WTC11 (cell line): ENCODE data around the gene PHAF1. TPM values are rescaled to one million over a fixed set of nuclear protein-coding genes. Genes with fewer than 3 reads are reported as not detected.

ENCODE experiments used
- ATAC-seq: fragments of 200-7000 bp; cut with Tn5 transposase; 2 replicates; pipeline ENCODE4 v1.10.0; 2021; ENCODE audit warnings: mild to moderate bottlenecking, moderate library complexity
- CTCF ChIA-PET: fragments of 300-600 bp; sonication (Branson Sonifier 250); formaldehyde crosslinking; loops from one replicate; lab custom pipeline; 2021; ENCODE audit warnings: antibody characterized with exemption; lab: Charles Lee
- POLR2A ChIA-PET: fragments of 350-600 bp; sonication (Branson Sonifier 250); formaldehyde crosslinking; loops from one replicate; lab custom pipeline; 2021; ENCODE audit warnings: antibody characterized with exemption; lab: Charles Lee
- DNase-seq: peaks from one replicate; pipeline ENCODE4 v3.0.0; 2021; ENCODE audit warnings: low spot score
- H3K27ac Mint-ChIP-seq: 2 replicates; pipeline ENCODE4 v1.8.0; 2021; ENCODE audit warnings: mixed read lengths
- H3K27me3 Mint-ChIP-seq: 2 replicates; pipeline ENCODE4 v1.8.0; 2021; ENCODE audit warnings: low read depth, mild to moderate bottlenecking, moderate library complexity, mixed read lengths
- H3K36me3 Mint-ChIP-seq: 2 replicates; pipeline ENCODE4 v1.8.0; 2021; ENCODE audit warnings: mixed read lengths
- H3K4me1 Mint-ChIP-seq: 2 replicates; pipeline ENCODE4 v1.8.0; 2022; ENCODE audit warnings: mixed read lengths
- H3K4me3 Mint-ChIP-seq: 2 replicates; pipeline ENCODE4 v1.8.0; 2021; ENCODE audit warnings: mild to moderate bottlenecking, moderate library complexity, mixed read lengths
- H3K9me3 Mint-ChIP-seq: 2 replicates; pipeline ENCODE4 v1.8.0; 2021; ENCODE audit warnings: mixed read lengths
- ATF1 ChIP-seq: sonication (generic); formaldehyde crosslinking; IDR thresholded peaks from 2 replicates; pipeline ENCODE4 v1.8.1; 2023; ENCODE audit warnings: mild to moderate bottlenecking, moderate library complexity, missing genetic modification reagents
- CTCF ChIP-seq: fragments of 200-600 bp; IDR thresholded peaks from 2 replicates; pipeline ENCODE4 v1.8.0; 2022; ENCODE audit warnings: antibody characterized with exemption
- FOXP4 ChIP-seq: sonication (generic); formaldehyde crosslinking; IDR thresholded peaks from 2 replicates; pipeline ENCODE4 v1.8.0; 2022; ENCODE audit warnings: mild to moderate bottlenecking, missing genetic modification reagents
- GTF2I ChIP-seq: fragments of 250-450 bp; sonication (Bioruptor Pico); conservative IDR thresholded peaks from 2 replicates; pipeline ENCODE4 v1.4.0; 2021; ENCODE audit warnings: mild to moderate bottlenecking
- IRF2 ChIP-seq: sonication (generic); formaldehyde crosslinking; IDR thresholded peaks from 2 replicates; pipeline ENCODE4 v1.8.0; 2022; ENCODE audit warnings: low read depth, missing genetic modification reagents, borderline replicate concordance
- JAZF1 ChIP-seq: fragments of 250-450 bp; sonication (Bioruptor Pico); IDR thresholded peaks from 2 replicates; pipeline ENCODE4 v1.9.0; 2021; ENCODE audit warnings: moderate library complexity, mild to moderate bottlenecking, inconsistent platforms
- NFATC4 ChIP-seq: fragments of 250-450 bp; sonication (Bioruptor Pico); IDR thresholded peaks from 2 replicates; pipeline ENCODE4 v1.9.0; 2021; ENCODE audit warnings: mild to moderate bottlenecking
- NR2C2 ChIP-seq: sonication (generic); formaldehyde crosslinking; IDR thresholded peaks from 2 replicates; pipeline ENCODE4 v1.8.0; 2022; ENCODE audit warnings: mild to moderate bottlenecking, missing genetic modification reagents
- PRRX2 ChIP-seq: fragments of 250-450 bp; sonication (Bioruptor Pico); IDR thresholded peaks from 2 replicates; pipeline ENCODE4 v1.8.0; 2021; ENCODE audit warnings: mild to moderate bottlenecking
- SP1 ChIP-seq: sonication (generic); formaldehyde crosslinking; conservative IDR thresholded peaks from 2 replicates; pipeline ENCODE4 v1.8.1; 2022; ENCODE audit warnings: missing genetic modification reagents
- TEAD1 ChIP-seq: sonication (generic); formaldehyde crosslinking; IDR thresholded peaks from 2 replicates; pipeline ENCODE4 v1.8.0; 2022; ENCODE audit warnings: mild to moderate bottlenecking, missing genetic modification reagents
- USF2 ChIP-seq: sonication (generic); formaldehyde crosslinking; IDR thresholded peaks from 2 replicates; pipeline ENCODE4 v1.8.1; 2023; ENCODE audit warnings: mild to moderate bottlenecking, missing genetic modification reagents, moderate library complexity
- ZNF416 ChIP-seq: fragments of 250-450 bp; sonication (Bioruptor Pico); IDR thresholded peaks from 2 replicates; pipeline ENCODE4 v1.9.0; 2021; ENCODE audit warnings: mild to moderate bottlenecking, inconsistent platforms
- total RNA-seq: library from RNA; stranded (reverse); gene quantifications from 3 replicates; pipeline ENCODE4 v1.2.3, GENCODE V29; 2021
- TF ChIP-seq, protein P1 (sequence below): sonication (generic); formaldehyde crosslinking; IDR thresholded peaks from 2 replicates; pipeline ENCODE4 v1.8.0; 2022; ENCODE audit warnings: mild to moderate bottlenecking, missing genetic modification reagents
- TF ChIP-seq, protein P2 (sequence below): sonication (generic); formaldehyde crosslinking; IDR thresholded peaks from 2 replicates; pipeline ENCODE4 v1.8.1; 2022; ENCODE audit warnings: low read depth, missing genetic modification reagents, borderline replicate concordance
- TF ChIP-seq, protein P3 (sequence below): sonication (generic); formaldehyde crosslinking; IDR thresholded peaks from 2 replicates; pipeline ENCODE4 v1.8.0; 2023; ENCODE audit warnings: missing genetic modification reagents
- TF ChIP-seq, protein P4 (sequence below): sonication (generic); formaldehyde crosslinking; IDR thresholded peaks from 2 replicates; pipeline ENCODE4 v1.8.1; 2023; ENCODE audit warnings: mild to moderate bottlenecking, missing genetic modification reagents, moderate library complexity
- TF ChIP-seq, protein P5 (sequence below): fragments of 250-450 bp; sonication (Bioruptor Pico); conservative IDR thresholded peaks from 2 replicates; pipeline ENCODE4 v1.9.0; 2021; ENCODE audit warnings: mild to moderate bottlenecking

PHAF1 gene
- total RNA-seq, 1 experiment from 2014 or later = 18.8 TPM

- Mint-ChIP-seq H3K27me3 (peaks cover 5% of the 10 kb centered on the region; the same call in 1 of the 2 replicates), H3K4me1 (0 out of 2 replicates have a peak, but pooled peaks cover 6% of the 10 kb centered on the region), H3K9me3 (0 out of 2 replicates have a peak, but pooled peaks cover 3% of the 10 kb centered on the region), H3K27ac (no peak overlapping the region), H3K4me3 (no peak overlapping the region), H3K36me3 (no peaks in the 10 kb centered on the region)
- ChIA-PET CTCF (interaction anchor here (1.2 to 5.6 kb wide), 23 partner anchors 8 to 151 kb away, joined by 3 to 62 read pairs (median 9); partner anchors contain the start of genes B3GNT9 and CES3), POLR2A (no interaction called here)
- ATAC-seq = no peak
- DNase-seq = no peak
- TF ChIP-seq NR2C2 = no peak
- no peak for TF ChIP-seq ZNF416 (CRISPR knock-in tag)
- TF ChIP-seq, protein P1, sequence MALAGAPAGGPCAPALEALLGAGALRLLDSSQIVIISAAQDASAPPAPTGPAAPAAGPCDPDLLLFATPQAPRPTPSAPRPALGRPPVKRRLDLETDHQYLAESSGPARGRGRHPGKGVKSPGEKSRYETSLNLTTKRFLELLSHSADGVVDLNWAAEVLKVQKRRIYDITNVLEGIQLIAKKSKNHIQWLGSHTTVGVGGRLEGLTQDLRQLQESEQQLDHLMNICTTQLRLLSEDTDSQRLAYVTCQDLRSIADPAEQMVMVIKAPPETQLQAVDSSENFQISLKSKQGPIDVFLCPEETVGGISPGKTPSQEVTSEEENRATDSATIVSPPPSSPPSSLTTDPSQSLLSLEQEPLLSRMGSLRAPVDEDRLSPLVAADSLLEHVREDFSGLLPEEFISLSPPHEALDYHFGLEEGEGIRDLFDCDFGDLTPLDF (CRISPR knock-in tag) = no peak
- TF ChIP-seq NFATC4 (CRISPR knock-in tag) = no peak
- no peak for TF ChIP-seq CTCF
- TF ChIP-seq ATF1 (CRISPR knock-in tag) = no peak
- no peak for TF ChIP-seq JAZF1
- TF ChIP-seq, protein P2, sequence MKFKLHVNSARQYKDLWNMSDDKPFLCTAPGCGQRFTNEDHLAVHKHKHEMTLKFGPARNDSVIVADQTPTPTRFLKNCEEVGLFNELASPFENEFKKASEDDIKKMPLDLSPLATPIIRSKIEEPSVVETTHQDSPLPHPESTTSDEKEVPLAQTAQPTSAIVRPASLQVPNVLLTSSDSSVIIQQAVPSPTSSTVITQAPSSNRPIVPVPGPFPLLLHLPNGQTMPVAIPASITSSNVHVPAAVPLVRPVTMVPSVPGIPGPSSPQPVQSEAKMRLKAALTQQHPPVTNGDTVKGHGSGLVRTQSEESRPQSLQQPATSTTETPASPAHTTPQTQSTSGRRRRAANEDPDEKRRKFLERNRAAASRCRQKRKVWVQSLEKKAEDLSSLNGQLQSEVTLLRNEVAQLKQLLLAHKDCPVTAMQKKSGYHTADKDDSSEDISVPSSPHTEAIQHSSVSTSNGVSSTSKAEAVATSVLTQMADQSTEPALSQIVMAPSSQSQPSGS = no peak
- TF ChIP-seq IRF2 = no peak
- TF ChIP-seq GTF2I = no peak
- TF ChIP-seq, protein P3, sequence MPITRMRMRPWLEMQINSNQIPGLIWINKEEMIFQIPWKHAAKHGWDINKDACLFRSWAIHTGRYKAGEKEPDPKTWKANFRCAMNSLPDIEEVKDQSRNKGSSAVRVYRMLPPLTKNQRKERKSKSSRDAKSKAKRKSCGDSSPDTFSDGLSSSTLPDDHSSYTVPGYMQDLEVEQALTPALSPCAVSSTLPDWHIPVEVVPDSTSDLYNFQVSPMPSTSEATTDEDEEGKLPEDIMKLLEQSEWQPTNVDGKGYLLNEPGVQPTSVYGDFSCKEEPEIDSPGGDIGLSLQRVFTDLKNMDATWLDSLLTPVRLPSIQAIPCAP (CRISPR knock-in tag) = no peak
- TF ChIP-seq PRRX2 = no peak
- no peak for TF ChIP-seq TEAD1 (CRISPR knock-in tag)
- TF ChIP-seq SP1 (CRISPR knock-in tag) = no peak
- no peak for TF ChIP-seq FOXP4 (CRISPR knock-in tag)
- TF ChIP-seq, protein P4, sequence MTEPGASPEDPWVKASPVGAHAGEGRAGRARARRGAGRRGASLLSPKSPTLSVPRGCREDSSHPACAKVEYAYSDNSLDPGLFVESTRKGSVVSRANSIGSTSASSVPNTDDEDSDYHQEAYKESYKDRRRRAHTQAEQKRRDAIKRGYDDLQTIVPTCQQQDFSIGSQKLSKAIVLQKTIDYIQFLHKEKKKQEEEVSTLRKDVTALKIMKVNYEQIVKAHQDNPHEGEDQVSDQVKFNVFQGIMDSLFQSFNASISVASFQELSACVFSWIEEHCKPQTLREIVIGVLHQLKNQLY (CRISPR knock-in tag) = no peak
- TF ChIP-seq, protein P5, sequence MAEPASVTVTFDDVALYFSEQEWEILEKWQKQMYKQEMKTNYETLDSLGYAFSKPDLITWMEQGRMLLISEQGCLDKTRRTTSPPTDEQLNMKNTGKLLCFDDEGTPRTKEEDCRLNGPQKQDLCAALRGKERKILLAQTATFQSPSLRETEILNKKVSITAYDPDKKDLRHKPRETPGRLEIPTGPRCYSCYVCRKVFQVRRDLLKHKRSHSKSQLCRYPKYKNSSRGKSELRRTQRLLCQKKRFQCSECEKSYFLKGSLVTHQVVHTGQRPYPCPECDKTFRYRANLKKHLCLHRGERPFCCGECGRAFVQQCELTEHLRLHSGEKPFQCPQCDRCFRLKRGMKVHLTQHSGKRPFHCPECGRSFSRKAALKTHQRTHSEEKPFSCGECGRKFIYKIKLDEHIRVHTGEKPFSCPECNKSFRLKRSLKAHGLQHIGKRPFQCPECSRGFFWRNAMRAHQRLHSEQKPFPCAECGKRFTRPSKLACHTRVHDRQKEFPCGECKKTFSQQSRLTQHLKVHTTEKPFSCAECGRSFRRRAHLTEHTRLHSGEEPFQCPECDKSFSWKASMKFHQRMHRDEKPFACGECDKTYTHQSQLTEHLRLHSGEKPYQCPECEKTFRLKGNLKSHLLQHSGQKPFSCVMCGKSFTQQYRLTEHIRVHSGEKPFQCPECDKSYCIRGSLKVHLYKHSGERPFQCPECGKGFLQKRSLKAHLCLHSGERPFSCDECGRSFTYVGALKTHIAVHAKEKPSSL = no peak
- no peak for TF ChIP-seq USF2 (CRISPR knock-in tag)
Observed at GRCh38 chr16:67104845-67105244, 4.9 kb upstream of the PHAF1 start.
